OCI-LY3 (cell line): ENCODE data around the gene KRTAP3-1.

Experiments
- CTCF ChIP-seq: fragments of 200-600, 300-600 bp; sonication (generic); IDR thresholded peaks from 2 replicates; pipeline ENCODE4 v1.5.1; 2014; ENCODE audit warnings: antibody characterized with exemption, low read length, low read depth
- EZH2phosphoT487 ChIP-seq: fragments of 200-600 bp; shearing (Covaris generic); IDR thresholded peaks from 2 replicates; pipeline ENCODE4 v1.6.1; 2018; ENCODE audit warnings: antibody characterized with exemption, mixed run types, low read depth

- TF ChIP-seq CTCF (no peak), EZH2phosphoT487 (no peak)
Measured at GRCh38 chr17:41057547-41057946, 48.6 kb upstream of the KRTAP3-1 start.
